ENCODE data around the gene TRAF1. TPM values are rescaled to one million over a fixed set of nuclear protein-coding genes. Genes with fewer than 3 reads are reported as not detected.

Gene TRAF1
- total and polyA plus RNA-seq, 2 of the 13 experiments (the other 11 are each of a cell fraction or from before 2014, with no cell fraction given): 0.44 to 1.0 TPM

DNA sequence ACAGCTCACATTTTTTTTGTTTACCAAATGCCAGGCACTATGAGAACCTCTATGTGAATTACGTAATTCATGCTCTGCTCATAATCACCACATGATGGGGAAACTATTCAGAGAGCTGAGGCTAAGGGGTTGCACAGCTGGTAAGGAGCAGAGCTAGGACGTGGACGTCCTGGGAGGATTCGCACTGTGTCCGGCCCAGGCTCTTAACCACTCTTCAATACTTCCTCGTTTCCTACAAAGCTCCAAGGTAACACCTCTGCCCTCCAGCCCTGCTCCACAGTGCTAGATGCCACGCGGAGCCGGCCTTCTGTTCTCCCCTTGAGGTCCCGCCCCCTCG, 58.3 kb downstream of the TRAF1 start:
- Histone ChIP-seq H3K36me3 (replicated peaks in 1 of 2; ENCODE audit: control insufficient read depth in 1 of 2, insufficient read depth in 2 of 2, low read length in 2 of 2) (peaks cover 18 to 64% of the 10 kb centered on the region in 2 experiments), H2AFZ (ENCODE audit: low read length) (no peak overlapping the region), H3K4me3 (replicated peaks in 1 of 3; ENCODE audit: insufficient read depth in 1 of 3, low read depth in 2 of 3, low read length in 3 of 3) (no peak overlapping the region), H3K79me2 (ENCODE audit: insufficient read depth, low read length) (no peaks in the 10 kb centered on the region), H3K4me2 (ENCODE audit: low read depth, low read length) (no peak overlapping the region), H4K20me1 (ENCODE audit: insufficient read depth, low read length) (no peaks in the 10 kb centered on the region), H3K27me3 (ENCODE audit: control insufficient read depth in 1 of 2, insufficient read depth in 2 of 2, low read length in 2 of 2) (no peaks in the 10 kb centered on the region), H3K27ac (ENCODE audit: extremely low read length, insufficient read depth, low read length) (no peak overlapping the region), H3K9me3 (ENCODE audit: low read length) (no peaks in the 10 kb centered on the region), H3K9ac (ENCODE audit: insufficient read depth, low read depth, low read length) (no peak overlapping the region), H3K4me1 (ENCODE audit: insufficient read depth, low read length) (no peaks in the 10 kb centered on the region; the same call in 1 of the 2 replicates)
- in situ Hi-C loops (cut with HindIII; ENCODE audit: extremely low pct_ligation_motif_present, low pct_unique_long_range_greater_than_20kb): no loop called here
- ChIA-PET POLR2A (interaction anchor here (0.9 kb wide), 1 partner anchor 15 kb away, joined by 4 read pairs; no protein-coding TSS in a partner anchor), CTCF (ENCODE audit: low intra/inter-chr PET ratio, low total read pairs) (no interaction called here)
- 0 out of 2 replicates have a peak, but pooled peaks have one; percentile 41 for TF ChIP-seq CEBPB (IDR thresholded peaks at IDR 0.05; ENCODE audit: borderline replicate concordance, low read depth, low read length)
- no peak for TF ChIP-seq ZSCAN12 (CRISPR knock-in tag; IDR thresholded peaks at IDR 0.05)
- TF ChIP-seq DNMT3B (CRISPR knock-in tag; conservative IDR thresholded peaks at IDR 0.05): no peak
- no peak for TF ChIP-seq PHB2 (IDR thresholded peaks at IDR 0.05; ENCODE audit: partially characterized antibody)
- TF ChIP-seq ZNF329 (CRISPR knock-in tag; IDR thresholded peaks at IDR 0.05; ENCODE audit: low read depth): no peak
- intact Hi-C loops (cut with micrococcal nuclease; ENCODE audit: unreplicated experiment): no loop called here
- DNase-seq (ENCODE audit: low spot score) (no peak), FAIRE-seq (no peak), ATAC-seq (no peak)
- BruUV-seq (replicated peaks): no TSS peak
- 98% methylated on average over 11 of the region's 11 CpGs for WGBS (ENCODE audit: low lambda C conversion rate)

GRCh38 chr9:120867676-120868338, 58.8 kb downstream of the TRAF1 start:
- TF ChIP-seq, protein P1, sequence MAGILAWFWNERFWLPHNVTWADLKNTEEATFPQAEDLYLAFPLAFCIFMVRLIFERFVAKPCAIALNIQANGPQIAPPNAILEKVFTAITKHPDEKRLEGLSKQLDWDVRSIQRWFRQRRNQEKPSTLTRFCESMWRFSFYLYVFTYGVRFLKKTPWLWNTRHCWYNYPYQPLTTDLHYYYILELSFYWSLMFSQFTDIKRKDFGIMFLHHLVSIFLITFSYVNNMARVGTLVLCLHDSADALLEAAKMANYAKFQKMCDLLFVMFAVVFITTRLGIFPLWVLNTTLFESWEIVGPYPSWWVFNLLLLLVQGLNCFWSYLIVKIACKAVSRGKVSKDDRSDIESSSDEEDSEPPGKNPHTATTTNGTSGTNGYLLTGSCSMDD (CRISPR knock-in tag; IDR thresholded peaks at IDR 0.05): no peak
- TF ChIP-seq ZC3H4 (CRISPR knock-in tag; IDR thresholded peaks at IDR 0.05; ENCODE audit: borderline replicate concordance) (no peak), ZNF160 (CRISPR knock-in tag; IDR thresholded peaks at IDR 0.05) (no peak), ZFX (CRISPR knock-in tag; IDR thresholded peaks at IDR 0.05; ENCODE audit: low read depth) (no peak), TOPORS (CRISPR knock-in tag; IDR thresholded peaks at IDR 0.05) (no peak), CENPT (CRISPR knock-in tag; IDR thresholded peaks at IDR 0.05; ENCODE audit: low read depth) (no peak), ZNF782 (CRISPR knock-in tag; IDR thresholded peaks at IDR 0.05; ENCODE audit: borderline replicate concordance) (no peak), ZNF839 (CRISPR knock-in tag; IDR thresholded peaks at IDR 0.05; ENCODE audit: borderline replicate concordance) (no peak), IRF2 (CRISPR knock-in tag; IDR thresholded peaks at IDR 0.05) (no peak)
- TF ChIP-seq, protein P2, sequence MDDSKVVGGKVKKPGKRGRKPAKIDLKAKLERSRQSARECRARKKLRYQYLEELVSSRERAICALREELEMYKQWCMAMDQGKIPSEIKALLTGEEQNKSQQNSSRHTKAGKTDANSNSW (CRISPR knock-in tag; IDR thresholded peaks at IDR 0.05; ENCODE audit: borderline replicate concordance): no peak
- Histone ChIP-seq H3K4me1 (ENCODE audit: insufficient read depth, low read length) (no peaks in the 10 kb centered on the region), H3K9ac (ENCODE audit: insufficient read depth, low read depth, low read length) (no peak overlapping the region), H3K27me3 (ENCODE audit: control insufficient read depth in 1 of 2, insufficient read depth in 2 of 2, low read length in 2 of 2) (no peaks in the 10 kb centered on the region), H3K4me2 (ENCODE audit: low read depth, low read length) (no peak overlapping the region), H4K20me1 (ENCODE audit: insufficient read depth, low read length) (no peaks in the 10 kb centered on the region), H3K36me3 (replicated peaks in 1 of 2; ENCODE audit: control insufficient read depth in 1 of 2, insufficient read depth in 2 of 2, low read length in 2 of 2) (peaks cover 19 to 64% of the 10 kb centered on the region in 2 experiments), H3K4me3 (replicated peaks in 1 of 3; ENCODE audit: insufficient read depth in 1 of 3, low read depth in 2 of 3, low read length in 3 of 3) (no peak overlapping the region), H3K79me2 (ENCODE audit: insufficient read depth, low read length) (no peaks in the 10 kb centered on the region), H3K27ac (ENCODE audit: extremely low read length, insufficient read depth, low read length) (no peak overlapping the region), H2AFZ (ENCODE audit: low read length) (no peak overlapping the region), H3K9me3 (ENCODE audit: low read length) (no peaks in the 10 kb centered on the region)
- ATAC-seq: no peak
- in situ Hi-C loops (cut with HindIII; ENCODE audit: extremely low pct_ligation_motif_present, low pct_unique_long_range_greater_than_20kb): no loop called here
- FAIRE-seq: no peak
- BruUV-seq (replicated peaks): no TSS peak
- ChIA-PET CTCF (ENCODE audit: low intra/inter-chr PET ratio, low total read pairs) (no interaction called here), POLR2A (interaction anchor here (0.9 kb wide), 1 partner anchor 14 kb away, joined by 4 read pairs; no protein-coding TSS in a partner anchor)
- WGBS (ENCODE audit: low lambda C conversion rate): 98% methylated on average over 10 of the region's 15 CpGs
- no peak for DNase-seq (ENCODE audit: low spot score)
- intact Hi-C loops (cut with micrococcal nuclease; ENCODE audit: unreplicated experiment): no loop called here

Measured in HepG2 (cell line).